A172 (cell line): ENCODE results near the gene ACOT8. TPM values are rescaled to one million over a fixed set of nuclear protein-coding genes. Genes with fewer than 3 reads are reported as not detected.
"Not testable (repeated sequence)": the region's sequence is repeated elsewhere in the genome, so short reads cannot be mapped to it uniquely, and the experiment has no call there.

ENCODE experiments used
- DNase-seq: peaks from one replicate; pipeline ENCODE4 v3.0.0-alpha.2; 2015; ENCODE audit warnings: low spot score
- total RNA-seq: library from RNA; depleted of rRNA; stranded (reverse); fragments of >200 nt; shearing (Covaris generic); gene quantifications from 2 replicates; pipeline ENCODE4 v1.2.3, GENCODE V29; 2014

The ACOT8 gene
- total RNA-seq, 1 experiment from 2014 or later: 60.9 TPM

GRCh38 chr20:45853484-45853883 is 3.7 kb downstream of the ACOT8 start:
- DNase-seq: no peak

- DNase-seq: no peak
Observed at GRCh38 chr20:45852326-45852725, 4.9 kb downstream of the ACOT8 start.

GRCh38 chr20:45851501-45851900 is 5.7 kb downstream of the ACOT8 start:
- DNase-seq: no peak

- no peak for DNase-seq
Observed at GRCh38 chr20:45850926-45851325, 6.3 kb downstream of the ACOT8 start.

DNA sequence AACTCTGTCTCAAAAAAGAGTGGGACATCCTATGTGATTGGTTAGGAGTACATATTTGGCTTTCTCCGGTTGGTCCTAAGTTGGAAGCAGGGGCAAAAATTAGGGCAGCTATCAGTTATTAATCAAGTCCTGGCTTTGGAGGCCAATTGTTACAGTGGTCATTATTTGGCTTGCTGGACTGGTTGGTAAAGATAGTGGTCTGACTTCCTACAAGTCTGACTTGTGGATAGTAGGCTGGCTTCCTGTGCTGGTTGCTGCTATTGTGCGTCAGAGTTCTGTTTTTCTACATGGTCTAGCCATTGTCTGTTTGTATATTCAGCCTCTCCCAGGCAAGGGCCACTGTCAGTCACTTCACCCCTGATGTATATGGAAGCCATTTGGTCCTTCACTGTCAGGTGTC is 7.0 kb downstream of the ACOT8 start:
- no peak for DNase-seq

DNA sequence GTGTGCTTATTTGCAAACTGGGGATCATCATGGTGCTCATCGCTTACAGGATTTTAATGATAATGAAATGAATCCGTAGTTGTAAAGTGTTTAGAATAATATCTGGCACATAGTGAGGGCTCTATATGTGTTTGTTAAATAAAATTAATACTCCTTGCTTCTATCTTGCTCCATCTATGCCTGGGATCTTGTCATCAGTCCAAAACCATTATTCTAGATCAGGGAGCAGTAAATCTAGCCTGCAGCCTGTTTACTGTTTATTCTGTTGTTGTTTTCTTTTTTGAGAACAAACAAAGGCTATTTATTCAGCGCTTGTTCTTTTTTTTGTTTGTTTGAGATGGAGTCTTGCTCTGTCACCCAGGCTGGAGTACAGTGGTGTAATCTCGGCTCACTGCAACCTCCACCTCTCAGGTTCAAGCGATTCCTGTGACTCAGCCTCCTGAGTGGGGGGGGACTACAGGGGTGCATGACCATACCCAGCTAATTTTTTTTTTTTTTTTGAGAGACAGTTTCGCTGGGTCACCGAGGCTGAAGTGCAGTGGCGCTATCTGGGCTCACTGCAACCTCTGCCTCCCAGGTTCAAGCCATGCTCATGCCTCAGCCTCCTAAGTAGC is 8.1 kb downstream of the ACOT8 start:
- no peak for DNase-seq

DNA sequence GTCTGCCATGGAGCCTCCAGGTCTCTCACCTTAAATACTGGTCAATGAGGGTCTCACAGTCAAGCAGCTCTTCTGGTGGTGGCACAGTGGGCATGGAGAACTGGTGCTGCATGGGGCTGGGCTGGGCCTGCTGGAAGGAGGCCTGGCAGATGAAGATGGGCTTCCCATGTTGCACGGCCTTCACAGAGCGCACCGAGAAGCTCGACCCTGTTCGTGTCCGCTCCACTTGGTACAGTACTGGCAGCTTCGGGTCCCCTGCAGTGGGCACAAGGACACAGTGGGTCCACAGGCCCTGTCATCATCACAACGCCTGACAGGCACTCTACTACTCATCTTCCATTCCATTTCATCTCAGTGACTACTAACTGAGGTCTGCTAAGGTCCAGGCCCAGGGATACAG is 8.8 kb downstream of the ACOT8 start:
- no peak for DNase-seq

GRCh38 chr20:45845452-45845851 is 11.7 kb downstream of the ACOT8 start:
- no peak for DNase-seq

- no peak for DNase-seq
Observed at GRCh38 chr20:45843506-45843905, 13.7 kb downstream of the ACOT8 start.

- peak; percentile 28 for DNase-seq
Observed at GRCh38 chr20:45842169-45842812, 14.9 kb downstream of the ACOT8 start.

- DNase-seq: no peak
Observed at GRCh38 chr20:45841407-45842129, 15.6 kb downstream of the ACOT8 start.

GRCh38 chr20:45840700-45841198 is 16.4 kb downstream of the ACOT8 start:
- no peak for DNase-seq

DNA sequence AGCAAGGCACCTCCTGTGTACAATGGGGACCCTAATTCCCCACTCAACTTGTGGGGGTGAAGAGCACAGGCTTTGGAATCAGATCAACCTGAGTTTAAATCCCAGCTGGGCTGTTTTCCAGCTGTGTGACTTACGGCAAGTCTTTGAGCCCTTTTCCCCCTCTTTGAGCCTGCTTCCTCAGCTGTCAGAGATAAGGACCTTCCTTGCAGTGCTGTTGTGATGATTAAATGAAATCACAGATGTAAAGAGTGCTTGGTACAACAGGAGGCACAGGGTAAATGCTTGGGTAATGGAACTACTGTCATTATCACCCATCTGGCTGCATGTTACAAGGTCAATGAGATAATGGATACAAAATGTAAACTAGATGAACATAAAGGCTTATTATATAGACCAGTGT is 20.4 kb downstream of the ACOT8 start:
- no peak for DNase-seq

- peak; percentile 77 for DNase-seq
Observed at GRCh38 chr20:45835825-45836224, 21.4 kb downstream of the ACOT8 start.

- no peak for DNase-seq
Observed at GRCh38 chr20:45835329-45835765, 21.8 kb downstream of the ACOT8 start.

DNA sequence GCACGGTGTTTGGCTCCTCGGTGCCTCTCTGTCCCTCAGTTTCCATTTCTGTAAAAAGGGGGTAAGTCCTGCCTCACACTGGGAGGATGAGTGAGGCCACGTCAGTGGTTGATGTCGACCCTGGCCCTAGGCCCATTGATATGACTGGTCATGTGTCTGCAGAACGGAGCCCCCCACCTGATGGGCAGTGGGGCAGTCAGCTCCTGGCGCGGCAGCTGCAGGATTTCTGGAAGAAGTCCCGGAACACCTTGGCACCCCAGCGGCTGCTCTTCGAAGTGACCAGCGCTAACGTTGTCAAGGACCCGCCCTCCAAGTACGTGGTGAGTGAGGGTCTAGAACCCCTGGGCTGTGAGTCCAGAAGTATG is 22.4 kb downstream of the ACOT8 start:
- no peak for DNase-seq

DNA sequence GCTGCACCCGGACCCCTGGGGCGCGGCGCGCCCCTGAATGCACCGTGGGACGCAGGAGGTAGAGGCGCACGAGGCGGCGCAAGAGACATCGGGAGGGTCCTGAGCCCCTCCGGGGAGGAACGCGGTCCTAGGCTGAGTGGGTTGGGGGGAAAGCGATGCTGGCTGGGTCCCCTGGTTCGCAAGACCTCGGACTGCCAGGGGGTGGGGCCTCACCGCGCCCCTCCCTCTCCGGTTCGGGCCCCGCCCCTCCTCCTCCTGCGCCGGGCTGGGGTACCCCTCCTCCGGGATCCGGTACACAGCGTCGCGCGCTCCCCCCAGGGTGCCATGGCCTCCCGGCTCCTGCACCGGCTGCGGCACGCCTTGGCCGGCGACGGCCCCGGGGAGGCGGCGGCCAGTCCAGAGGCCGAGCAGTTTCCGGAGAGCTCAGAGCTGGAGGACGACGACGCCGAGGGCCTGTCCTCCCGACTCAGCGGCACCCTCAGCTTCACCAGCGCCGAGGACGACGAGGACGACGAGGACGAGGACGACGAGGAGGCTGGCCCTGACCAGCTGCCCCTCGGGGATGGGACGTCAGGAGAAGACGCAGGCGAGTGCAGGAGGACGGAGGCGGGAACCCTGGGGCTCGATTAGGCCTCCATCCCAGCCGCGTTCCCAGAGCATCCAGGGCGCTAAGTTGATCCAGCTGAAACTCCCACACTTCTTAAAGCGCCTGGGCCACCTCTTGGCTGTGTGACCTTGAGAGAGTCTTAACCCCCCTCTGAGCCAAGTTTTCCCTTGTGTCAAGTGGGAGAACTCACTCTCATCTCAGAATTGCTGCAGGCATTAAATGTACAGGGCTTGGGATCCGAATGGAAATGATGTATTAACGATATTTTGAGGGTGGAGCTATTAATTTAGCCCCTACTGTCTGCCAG is 23.1 kb downstream of the ACOT8 start:
- DNase-seq: peak; percentile 57

DNA sequence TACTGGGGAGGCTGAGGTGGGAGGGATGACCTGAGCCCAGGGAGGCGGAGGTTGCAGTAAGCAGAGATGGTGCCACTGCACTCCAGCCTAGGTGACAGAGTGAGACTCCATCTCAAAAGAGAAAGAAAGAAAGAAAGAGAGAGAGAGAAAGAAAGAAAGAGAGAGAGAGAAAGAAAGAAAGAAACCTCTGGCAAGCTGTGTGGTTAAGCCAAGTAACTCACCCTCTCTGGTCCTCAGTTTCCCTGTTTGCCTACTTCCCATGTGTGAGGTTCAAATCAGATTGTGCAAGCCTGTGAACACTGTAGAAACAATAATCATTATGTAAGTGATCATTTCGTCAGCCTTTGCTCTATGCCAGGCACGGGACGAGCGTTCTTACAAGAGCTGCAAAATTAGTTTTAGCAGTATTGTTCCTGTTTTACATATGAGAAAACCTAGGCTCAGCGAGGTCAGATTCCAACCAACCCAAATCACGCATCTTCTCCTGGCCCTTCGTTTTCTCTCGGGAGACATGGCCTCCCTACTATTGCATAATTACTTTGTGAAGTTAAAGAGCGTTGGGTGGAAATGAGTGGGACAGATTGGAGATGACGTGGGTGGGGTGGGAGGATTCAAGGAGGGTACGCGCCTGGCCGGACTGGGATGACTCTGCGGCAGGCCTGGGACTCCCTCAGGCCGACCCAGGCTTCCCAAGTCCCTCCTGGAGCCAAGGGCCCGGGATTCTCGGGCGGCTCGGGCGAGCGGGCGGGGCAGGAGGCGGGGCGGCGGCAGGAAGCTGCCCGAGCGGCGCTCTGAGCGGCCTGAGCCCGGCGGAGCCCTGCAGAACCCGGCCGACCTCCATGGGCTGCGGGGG is 23.9 kb downstream of the ACOT8 start, which contains the start of gene SNX21:
Gene SNX21 (plus strand): TSS at position 770 of the 853 bp plus-strand sequence. CDS start 121 bp downstream, outside the sequence.
- DNase-seq: peak; percentile 76

DNA sequence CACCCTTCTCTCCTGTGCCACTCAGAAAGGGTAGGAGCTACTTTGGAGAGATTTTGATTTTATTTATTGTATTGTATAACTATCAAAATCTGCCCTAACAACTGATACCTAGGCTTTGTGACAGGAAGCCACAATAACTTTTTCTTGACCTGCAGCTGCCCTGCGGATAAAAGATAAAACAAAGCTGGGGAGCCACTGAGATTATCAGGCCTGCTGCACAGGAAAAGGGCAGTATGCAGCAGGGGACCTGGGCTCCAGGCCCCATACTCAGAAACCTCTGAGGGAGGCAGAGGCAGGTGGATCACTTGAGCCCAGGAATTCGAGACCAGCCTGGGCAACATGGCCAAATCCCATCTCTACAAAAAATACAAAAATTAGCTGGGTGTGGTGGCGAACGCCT is 24.6 kb downstream of the ACOT8 start:
- no peak for DNase-seq

- not testable (repeated sequence) for DNase-seq
Observed at GRCh38 chr20:45829673-45830106, 27.5 kb downstream of the ACOT8 start.

- no peak for DNase-seq
Observed at GRCh38 chr20:45828589-45828988, 28.6 kb downstream of the ACOT8 start.
